NOMO-1 treated with DMSO at 0.1 percent for 48 hours (cell line): ENCODE data around the gene METTL9.
"Not testable (repeated sequence)": the region's sequence is repeated elsewhere in the genome, so short reads cannot be mapped to it uniquely, and the experiment has no call there.

Experiments
- DNase-seq: peaks from one replicate; lab custom pipeline; 2025; ENCODE audit not compliant: unreplicated experiment; lab: John Stamatoyannopoulos, UW

Gene METTL9

GRCh38 chr16:21573506-21573905 is 25.9 kb upstream of the METTL9 start:
- not testable (repeated sequence) for DNase-seq

GRCh38 chr16:21574372-21574771 is 25.0 kb upstream of the METTL9 start:
- no peak for DNase-seq

GRCh38 chr16:21576323-21576722 is 23.1 kb upstream of the METTL9 start:
- DNase-seq: not testable (repeated sequence)

GRCh38 chr16:21577487-21577886 is 21.9 kb upstream of the METTL9 start:
- not testable (repeated sequence) for DNase-seq

GRCh38 chr16:21578311-21578710 is 21.1 kb upstream of the METTL9 start:
- DNase-seq: not testable (repeated sequence)

GRCh38 chr16:21580131-21580530 is 19.2 kb upstream of the METTL9 start:
- not testable (repeated sequence) for DNase-seq

- DNase-seq: no peak
These were observed 18.6 kb upstream of the METTL9 start for GRCh38 chr16:21580807-21581206.

GRCh38 chr16:21584817-21585216 is 14.6 kb upstream of the METTL9 start:
- DNase-seq: no peak

GRCh38 chr16:21588593-21588992 is 10.8 kb upstream of the METTL9 start:
- DNase-seq: not testable (repeated sequence)

GRCh38 chr16:21589551-21589950 is 9.8 kb upstream of the METTL9 start:
- DNase-seq: no peak

GRCh38 chr16:21590287-21590686 is 9.1 kb upstream of the METTL9 start:
- DNase-seq: peak; percentile 94

GRCh38 chr16:21590796-21591195 is 8.6 kb upstream of the METTL9 start:
- DNase-seq: peak; percentile 96

- no peak for DNase-seq
These were observed 7.2 kb upstream of the METTL9 start for GRCh38 chr16:21592191-21592590.

GRCh38 chr16:21593530-21594289 is 5.7 kb upstream of the METTL9 start:
- DNase-seq: no peak

GRCh38 chr16:21597561-21598030 is 1.8 kb upstream of the METTL9 start:
- DNase-seq: no peak

- peak; percentile 45 for DNase-seq
These were observed 1.2 kb upstream of the METTL9 start for GRCh38 chr16:21598206-21598605.

- DNase-seq: peak; percentile 66
These were observed 666 bp upstream of the METTL9 start for GRCh38 chr16:21598701-21599121.

GRCh38 chr16:21600031-21600773 is 825 bp downstream of the METTL9 start:
- peak; percentile 57 for DNase-seq

GRCh38 chr16:21602785-21603184 is 3.4 kb downstream of the METTL9 start:
- no peak for DNase-seq

GRCh38 chr16:21603928-21604327 is 4.6 kb downstream of the METTL9 start:
- DNase-seq: peak; percentile 81

- not testable (repeated sequence) for DNase-seq
These were observed 6.5 kb downstream of the METTL9 start for GRCh38 chr16:21605848-21606247.
